Stimulated activated CD8-positive, alpha-beta memory T cell treated with anti-CD3 and anti-CD28 coated beads, Interleukin-15, amount 100 ng/mL, for 1 hour (primary cell): ENCODE data around the gene GP2.

Experiments used
- DNase-seq: peaks from one replicate; pipeline ENCODE4 v3.0.0-alpha.2; 2020; ENCODE audit warnings: low read depth

Gene GP2

DNA sequence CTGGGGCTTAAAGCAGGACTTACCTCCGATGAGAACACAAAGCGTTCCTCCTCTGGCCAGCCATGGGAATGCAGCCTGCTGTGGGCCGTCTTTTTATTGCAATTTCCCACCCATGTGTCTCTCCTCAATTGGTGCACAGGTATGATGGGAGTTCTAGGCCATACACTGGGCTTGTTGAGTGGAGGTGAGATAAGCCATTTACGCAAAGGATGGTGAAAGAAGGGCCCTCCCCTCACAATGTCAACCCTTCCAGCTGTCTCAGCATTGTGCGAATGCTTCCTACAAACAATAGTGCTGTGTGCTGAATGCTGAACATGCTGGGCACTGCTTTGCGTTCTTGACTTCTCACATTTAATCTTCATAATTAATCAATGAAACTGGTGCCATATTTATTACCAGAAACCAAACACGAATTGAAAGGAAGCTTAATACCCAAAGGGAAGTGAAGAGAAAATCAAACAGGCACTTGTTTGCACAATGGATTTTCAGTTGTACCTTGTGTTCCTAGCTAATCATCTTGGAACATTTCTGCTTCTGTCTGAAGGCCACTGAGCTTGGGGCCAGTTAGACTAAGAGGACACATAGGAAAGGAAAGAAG is at the start of gene GP2:
GP2 (minus strand) TSS at position 70 of the 598 bp plus-strand sequence. CDS start 1,082 bp downstream, outside the sequence.
- no peak for DNase-seq

GRCh38 chr16:20372701-20373100 is 45.4 kb upstream of the GP2 start:
- DNase-seq: no peak

- no peak for DNase-seq
Observed at GRCh38 chr16:20369452-20370054, 42.2 kb upstream of the GP2 start.

DNA sequence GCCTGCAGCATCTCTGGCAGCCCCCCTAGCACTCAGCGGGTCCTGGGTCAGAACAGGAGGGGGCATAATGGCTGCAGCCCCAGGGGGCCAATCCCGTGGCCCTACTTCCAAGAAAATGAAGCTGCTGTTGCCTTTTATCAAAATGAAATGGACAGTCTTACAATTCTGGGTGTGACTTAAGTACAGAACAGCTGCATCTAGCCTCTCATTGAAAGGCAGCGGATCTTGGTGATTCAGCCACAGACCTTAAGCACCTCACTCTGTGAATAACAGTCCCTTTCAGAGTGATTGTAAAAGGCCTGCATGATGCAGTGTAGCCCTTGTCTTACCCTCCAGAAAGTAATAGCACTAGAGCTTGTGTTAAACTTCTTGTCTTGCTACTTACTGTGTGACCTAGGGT is 36.7 kb upstream of the GP2 start:
- DNase-seq: no peak

- no peak for DNase-seq
Observed at GRCh38 chr16:20363191-20363590, 35.9 kb upstream of the GP2 start.

- DNase-seq: no peak
Observed at GRCh38 chr16:20359997-20360396, 32.7 kb upstream of the GP2 start.

- DNase-seq: no peak
Observed at GRCh38 chr16:20355114-20355782, 27.9 kb upstream of the GP2 start.

- DNase-seq: no peak
Observed at GRCh38 chr16:20353379-20353778, 26.1 kb upstream of the GP2 start.

GRCh38 chr16:20352615-20353014 is 25.3 kb upstream of the GP2 start, which contains the start of gene UMOD:
TSS of gene UMOD (minus strand) at chr16:20352715. CDS start at chr16:20350737, 1,978 bp downstream.
- no peak for DNase-seq

DNA sequence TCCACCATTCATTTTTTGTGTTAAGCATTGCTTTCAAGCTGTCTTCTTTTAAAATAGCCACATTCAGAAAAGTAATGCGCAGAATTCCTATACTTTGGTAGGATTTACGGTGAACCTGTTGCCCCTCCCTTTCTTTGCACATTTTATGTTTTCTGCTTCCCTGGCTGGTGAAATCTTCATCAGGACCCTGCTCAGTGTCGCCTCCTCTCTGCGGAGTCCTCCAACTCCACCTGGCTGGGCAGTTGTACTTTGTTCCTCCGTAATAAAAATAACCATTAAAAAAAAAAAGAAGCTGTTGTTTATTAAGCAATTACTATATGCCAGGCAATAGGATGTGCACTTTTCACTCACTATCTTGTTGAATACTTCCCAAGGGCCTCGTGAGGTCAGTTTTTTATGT is 22.3 kb upstream of the GP2 start:
- DNase-seq: no peak

DNA sequence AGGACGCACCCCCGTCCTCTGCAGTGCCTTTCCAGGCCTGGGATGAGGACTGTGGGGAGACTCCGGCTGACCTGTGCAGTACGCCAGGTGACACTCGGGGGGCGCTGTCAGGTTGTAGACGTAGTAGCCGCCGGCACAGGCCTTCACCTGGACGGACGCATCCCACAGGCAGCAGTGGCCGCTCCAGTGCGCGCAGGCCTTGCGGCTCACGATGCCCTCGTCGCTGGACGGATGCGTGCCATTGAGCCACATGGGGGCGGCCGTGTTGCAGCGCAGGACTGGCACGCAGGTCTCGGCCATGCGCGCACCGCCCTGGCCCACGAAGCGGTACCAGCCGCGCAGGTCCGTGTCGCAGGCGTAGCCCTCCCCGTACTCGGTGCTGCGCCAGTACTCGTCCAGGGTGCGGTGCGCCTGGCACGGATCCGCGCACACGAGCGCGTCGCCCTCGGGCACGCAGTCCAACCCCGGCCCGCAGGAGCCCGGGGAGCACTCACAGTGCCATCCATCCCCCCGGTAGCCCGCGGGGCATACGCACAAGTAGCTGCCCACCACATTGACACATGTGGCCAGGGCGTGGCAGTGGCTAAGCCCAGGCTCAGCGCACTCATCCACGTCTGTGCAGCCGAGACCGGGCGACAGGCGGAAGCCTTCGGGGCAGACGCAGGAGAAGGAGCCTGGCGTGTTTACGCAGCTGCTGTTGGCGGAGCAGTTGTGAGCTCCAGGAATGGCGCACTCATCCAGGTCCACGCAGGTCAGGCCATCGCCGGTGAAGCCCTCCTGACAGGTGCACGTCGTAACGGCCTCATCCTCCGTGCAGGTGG is 21.3 kb upstream of the GP2 start:
- DNase-seq: no peak

DNA sequence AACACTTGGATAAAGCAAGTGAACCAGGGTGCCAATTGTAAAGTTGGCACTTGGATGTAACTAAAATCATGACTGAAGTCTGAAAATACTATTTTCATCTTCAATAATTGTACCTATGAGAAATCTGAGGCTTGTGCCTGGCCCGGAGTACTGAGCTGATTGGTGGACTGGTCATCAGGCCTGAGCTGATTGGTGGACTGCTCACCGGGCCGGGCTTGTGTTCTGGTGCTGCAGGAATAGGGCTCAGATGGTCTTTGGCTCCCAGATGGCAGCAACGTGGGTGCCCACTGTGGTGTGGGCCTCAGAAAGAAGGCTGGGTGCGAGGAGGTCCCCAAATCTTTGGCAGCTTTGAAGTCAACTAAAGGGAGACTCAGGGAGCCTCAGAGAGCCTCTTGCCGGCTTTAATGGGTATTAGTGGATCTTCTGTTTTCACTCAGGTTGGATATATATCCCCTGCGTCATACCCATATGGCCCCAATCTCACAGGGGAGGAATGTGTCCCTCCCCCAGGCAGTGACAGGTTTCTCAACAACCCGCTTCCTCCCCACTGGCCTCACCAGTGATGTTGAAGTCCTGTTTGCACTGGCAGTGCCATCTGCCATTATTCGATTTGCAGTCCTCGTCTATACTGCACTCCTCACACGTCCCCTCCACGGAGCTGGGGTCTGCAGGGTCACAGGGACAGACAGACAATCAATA is 20.5 kb upstream of the GP2 start:
- DNase-seq: no peak

DNA sequence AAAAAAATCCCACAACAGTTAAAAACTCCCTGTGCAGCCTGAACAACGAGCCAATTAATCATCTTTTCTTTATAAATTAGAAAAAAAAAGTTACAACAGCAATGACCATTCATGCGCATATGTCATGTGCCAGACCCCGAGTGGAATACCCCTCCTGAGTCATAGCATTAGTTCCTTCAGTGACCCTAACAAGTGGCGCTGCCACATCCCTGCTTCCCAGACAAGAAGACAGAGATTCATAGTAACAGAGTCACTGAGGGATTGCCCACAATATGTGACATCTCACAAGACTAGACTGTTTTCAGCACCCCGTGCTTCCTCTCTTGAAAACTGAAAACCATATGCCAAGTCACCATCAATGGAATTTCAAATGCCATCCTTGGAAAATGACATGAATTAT is 17.3 kb upstream of the GP2 start:
- no peak for DNase-seq

GRCh38 chr16:20339744-20340143 is 12.4 kb upstream of the GP2 start:
- DNase-seq: no peak

GRCh38 chr16:20336955-20337354 is 9.6 kb upstream of the GP2 start:
- no peak for DNase-seq

DNA sequence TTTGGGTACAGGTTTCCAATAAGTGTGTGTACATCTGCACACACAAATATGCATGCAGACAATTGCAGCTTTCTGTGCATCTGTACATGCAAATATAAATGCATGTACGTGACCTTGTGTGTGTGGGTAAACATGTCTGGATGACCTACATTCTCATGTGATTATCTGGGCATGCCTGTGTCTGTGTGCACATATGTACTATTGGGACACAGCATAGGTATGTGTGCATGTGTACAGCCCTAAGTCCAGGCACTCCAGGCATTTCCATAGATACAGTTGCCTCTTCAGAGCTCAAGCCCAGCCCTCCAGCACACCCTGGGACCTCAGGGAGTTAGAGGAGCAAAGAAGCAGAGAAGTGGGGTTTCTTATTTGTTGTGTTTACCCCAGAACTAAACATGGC is 7.1 kb upstream of the GP2 start:
- no peak for DNase-seq

DNA sequence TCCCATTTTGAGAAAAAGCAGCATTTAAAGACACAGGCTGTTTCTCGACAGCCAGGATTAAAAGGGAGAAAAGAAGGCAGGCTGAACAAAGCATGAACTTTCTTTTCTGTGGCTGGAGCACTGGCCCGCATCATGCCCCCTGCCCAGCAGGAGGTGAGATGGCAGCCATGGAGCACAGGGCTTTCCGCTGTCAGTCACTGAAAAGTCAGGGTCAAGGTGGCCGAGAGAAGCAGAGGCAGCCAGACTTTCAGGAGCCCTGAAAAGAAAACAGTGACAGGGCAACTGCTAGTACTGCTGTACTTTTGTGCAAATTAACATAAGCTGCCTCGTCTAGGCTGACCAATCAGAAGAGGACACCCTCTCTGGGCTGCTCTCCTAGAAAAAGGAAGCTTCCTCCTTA is 5.8 kb upstream of the GP2 start:
- DNase-seq: no peak

- DNase-seq: no peak
Observed at GRCh38 chr16:20332411-20332810, 5.1 kb upstream of the GP2 start.

DNA sequence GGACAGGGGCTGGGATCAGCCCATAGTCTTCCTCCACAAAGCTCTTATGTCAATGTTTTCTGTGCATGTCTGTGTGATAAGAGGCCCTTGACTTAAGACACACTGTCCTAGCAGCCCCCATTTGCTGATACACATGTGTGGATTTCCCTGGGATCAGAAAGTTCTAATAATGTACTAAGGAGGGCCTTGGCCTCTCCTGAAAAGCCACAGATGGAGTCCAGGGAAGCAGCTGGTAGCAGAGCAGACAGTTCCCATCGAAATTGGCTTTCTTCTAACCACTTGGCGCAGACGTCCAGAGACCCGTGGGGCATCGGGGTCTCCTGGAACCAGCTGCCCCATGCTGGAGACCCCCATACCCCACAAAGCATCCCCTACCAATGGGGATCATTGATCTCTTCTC is 4.3 kb upstream of the GP2 start:
- DNase-seq: no peak

GRCh38 chr16:20329392-20330138 is 2.3 kb upstream of the GP2 start:
- DNase-seq: no peak

GRCh38 chr16:20326321-20326720 is 992 bp downstream of the GP2 start:
- no peak for DNase-seq
